SIG-M5 treated with dmso at 0.1 percent for 504 hours (cell line): ENCODE results near the gene UBE2L6.
A peak's percentile ranks its signal among the peaks of the same experiment; 100 is the strongest.

Experiments
- DNase-seq: peaks from one replicate; lab custom pipeline; 2025; ENCODE audit not compliant: unreplicated experiment; lab: John Stamatoyannopoulos, UW

The UBE2L6 gene

DNA sequence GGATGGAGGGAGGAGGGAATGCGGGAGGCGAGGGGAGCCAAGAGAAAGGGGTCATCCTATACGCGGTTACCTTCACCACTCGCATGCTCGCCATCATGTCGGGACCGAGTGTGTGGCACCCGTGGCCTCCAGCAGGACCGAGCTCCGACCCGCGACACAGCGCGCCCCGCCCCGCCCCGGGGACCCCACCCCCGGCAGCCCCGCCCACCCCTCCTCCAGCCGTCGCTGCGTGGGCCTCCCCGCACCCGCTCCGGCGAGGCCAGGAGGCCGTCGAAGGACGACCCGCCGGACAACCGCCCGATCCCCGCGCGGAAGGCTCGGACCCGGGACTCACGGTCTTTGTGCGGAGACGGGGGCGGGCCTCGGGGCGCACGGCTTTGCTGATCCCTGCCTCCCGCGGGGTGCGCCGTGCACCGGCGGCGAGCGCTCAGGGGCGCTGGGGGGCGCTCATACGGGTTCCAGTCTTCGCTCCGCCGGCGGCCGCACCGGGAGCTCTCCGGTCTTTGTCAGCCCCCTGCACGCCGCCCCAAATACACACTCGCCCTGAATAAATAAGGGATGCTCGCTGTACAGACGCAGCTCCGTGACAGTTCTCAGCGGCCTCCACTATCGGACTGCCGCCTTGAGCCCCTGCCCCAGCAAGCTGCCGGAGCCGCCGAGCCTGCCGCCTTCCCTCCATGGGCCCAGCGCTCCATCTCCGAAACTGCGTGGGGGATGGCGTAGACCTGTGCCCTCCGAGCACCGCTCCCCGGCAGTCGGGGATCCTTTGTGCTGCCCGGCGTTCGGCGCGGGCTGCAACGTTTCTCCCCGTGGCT lies at the start of gene UBE2L6:
Gene UBE2L6, minus strand, starts transcription at position 158 of the 815 bp plus-strand sequence. Its CDS starts 61 bp downstream, at position 97.
- DNase-seq, result peak; percentile 42

DNA sequence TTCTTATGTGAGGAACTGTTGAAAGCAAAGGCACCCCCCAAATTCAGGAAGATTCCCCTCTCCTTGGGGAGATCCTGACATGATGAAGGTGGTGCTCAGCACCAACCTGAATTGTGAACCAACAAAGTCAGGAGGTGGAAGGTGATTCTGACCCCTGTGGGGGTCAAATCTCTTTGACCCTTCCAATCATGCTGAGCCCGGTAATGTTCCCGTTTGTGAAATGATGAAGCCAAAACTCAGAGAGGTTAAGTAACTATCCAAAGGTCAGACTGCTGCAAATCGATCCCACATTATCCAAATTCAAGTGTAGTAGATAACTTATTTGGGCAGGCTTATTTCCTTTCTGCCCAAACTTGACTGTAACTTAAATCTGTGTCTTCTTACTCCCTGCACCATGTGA lies 49.1 kb upstream of the UBE2L6 start:
- DNase-seq, result no peak

DNA sequence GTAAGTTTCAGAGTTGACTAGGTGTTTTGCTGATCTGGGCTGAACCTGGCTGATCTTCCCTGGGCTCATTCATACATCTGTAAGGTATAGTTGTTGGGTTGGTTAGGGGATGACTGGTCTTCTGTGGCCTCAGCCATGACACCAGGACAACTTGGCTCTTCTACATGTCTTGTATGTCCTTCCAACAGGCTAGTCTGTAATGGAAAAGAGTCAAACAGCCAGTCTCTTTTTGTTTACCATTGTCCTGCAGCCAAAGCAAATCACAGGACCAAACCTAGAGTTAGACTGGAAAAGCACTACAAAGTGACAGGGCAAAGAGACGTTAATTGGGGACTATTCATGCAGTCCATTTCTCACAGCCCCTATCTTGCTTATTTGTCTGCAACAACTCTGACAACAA lies 47.8 kb upstream of the UBE2L6 start:
- DNase-seq, result no peak

DNA sequence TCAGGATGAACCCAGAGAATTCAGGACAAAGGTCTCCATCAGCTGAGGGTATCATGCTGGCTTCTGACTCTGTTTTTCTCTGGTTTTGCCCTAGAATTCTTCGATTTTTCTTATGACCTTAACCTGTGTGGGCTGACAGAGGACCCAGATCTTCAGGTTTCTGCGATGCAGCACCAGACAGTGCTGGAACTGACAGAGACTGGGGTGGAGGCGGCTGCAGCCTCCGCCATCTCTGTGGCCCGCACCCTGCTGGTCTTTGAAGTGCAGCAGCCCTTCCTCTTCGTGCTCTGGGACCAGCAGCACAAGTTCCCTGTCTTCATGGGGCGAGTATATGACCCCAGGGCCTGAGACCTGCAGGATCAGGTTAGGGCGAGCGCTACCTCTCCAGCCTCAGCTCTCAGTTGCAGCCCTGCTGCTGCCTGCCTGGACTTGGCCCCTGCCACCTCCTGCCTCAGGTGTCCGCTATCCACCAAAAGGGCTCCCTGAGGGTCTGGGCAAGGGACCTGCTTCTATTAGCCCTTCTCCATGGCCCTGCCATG lies 46.8 kb upstream of the UBE2L6 start:
- DNase-seq, result no peak

DNA sequence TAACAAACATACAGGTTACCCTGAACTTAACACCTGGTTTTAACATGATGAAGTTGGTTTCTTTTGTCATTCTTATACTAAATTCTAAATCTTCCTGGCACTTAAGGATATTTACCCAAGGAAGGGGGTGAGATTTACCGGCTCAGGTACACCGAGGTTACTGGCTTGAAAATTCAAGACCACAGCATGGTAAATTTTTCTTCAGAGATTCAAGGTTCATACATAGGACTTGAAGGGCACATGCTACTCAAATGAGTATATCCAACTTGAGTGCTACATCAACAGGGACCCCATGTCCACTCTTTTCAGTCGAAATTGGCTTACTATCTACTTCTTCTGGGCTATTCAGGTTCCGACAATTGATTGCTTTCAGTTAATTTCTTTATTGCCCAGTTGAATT lies 42.7 kb upstream of the UBE2L6 start:
- no peak for DNase-seq

DNA sequence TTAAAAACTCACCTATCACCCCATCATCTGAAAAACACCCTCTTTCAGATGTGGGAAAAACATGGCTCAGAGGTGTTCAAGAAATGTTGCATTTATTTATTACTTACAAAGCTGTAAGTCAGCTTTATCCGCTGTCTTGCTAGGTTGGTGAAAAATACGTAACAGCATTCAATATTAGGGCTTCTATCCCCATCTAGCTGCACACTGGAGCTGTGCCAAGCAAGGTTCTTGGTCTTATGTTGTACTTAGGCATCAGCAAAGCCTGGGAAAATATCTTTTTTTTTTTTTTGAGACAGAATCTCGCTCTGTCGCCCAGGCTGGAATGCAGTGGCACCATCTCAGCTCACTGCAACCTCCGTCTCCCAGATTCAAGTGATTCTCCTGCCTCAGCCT lies 37.6 kb upstream of the UBE2L6 start:
- DNase-seq, result no peak

DNA sequence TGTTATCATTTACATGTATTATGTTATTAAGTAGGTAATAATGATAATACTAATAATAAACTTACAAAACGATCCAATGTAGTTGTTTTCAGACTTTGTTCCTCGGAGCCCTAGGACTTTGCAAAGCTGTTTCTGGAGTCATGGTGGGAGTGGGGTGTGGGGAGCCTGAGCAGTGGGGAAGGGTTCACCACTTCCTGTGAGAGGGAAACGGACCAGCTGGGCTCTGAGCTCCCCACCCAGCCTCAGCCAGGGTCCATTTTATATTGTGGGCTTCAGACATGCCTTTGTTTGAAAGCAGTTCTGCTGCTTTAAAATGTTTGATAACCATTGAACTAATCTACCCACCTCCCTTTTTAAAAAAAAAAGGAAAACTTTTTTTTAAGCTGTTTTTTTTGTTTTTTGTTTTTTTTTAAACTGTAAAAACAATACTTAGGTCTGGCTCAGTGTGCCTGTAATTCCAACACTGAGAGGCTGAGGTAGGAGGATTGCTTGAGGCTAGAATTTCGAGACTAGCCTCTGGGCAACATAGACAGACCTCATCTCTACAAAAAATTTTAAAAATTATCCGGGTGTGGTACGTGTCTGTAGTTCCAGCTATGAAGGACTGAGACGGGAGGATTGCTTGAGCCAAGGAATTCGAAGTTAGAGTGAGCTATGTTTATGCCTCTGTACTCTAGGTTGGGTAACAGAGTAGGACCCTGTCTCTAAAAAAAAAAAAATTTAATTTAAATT lies 37.0 kb upstream of the UBE2L6 start:
- no peak for DNase-seq

DNA sequence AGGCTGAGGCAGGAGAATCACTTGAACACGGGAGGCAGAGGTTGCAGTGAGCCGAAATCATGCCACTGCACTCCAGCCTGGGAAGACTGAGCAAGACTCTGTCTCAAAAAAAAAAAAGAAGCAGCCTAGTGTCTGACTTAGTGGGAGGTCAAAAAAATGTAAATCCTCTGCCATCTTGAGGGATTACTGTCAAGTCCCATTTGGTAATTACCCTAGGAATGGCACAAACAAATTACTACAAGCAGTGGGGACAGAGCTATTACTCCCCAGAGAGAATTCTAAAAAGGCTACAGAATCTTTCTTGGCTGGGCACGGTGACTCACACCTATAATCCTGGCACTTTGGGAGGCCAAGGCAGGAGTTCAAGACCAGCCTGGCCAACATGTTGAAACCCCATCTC lies 33.8 kb upstream of the UBE2L6 start:
- DNase-seq, result no peak

DNA sequence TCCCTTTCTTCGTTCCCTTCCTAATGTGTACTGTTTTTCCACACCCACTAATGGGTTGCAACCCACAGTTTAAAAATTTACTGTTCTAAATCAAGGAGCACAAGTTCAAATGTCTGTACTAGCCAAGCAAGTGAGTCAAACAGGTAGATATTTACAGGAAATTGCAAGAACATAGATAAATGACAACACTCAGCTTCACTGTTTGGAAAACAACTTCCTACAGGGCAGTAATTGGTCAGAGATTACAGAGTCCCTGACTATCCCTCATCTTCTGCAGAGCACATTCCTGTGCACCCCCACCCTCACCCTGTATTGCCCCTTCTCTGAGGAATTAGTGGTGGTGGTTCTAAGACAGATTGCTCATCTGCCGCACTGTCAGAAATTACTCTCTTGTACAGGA lies 31.9 kb upstream of the UBE2L6 start:
- no peak for DNase-seq

DNA sequence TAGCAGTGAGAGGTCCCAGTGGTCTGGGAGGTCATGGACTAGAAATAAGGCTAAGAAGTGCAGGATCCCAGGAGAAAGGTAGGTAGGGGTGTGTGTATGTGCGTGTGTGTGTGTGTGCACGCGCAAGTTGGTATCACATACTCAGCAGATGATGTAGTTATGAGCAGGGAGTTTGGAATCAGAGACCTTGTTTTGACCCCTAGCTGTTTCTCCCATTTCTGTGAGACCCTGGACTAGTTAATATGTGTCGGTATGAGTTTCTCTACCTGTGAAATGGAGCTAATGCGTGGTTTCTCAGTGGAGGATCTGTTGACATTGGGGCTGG lies 31.3 kb upstream of the UBE2L6 start:
- DNase-seq, result no peak

DNA sequence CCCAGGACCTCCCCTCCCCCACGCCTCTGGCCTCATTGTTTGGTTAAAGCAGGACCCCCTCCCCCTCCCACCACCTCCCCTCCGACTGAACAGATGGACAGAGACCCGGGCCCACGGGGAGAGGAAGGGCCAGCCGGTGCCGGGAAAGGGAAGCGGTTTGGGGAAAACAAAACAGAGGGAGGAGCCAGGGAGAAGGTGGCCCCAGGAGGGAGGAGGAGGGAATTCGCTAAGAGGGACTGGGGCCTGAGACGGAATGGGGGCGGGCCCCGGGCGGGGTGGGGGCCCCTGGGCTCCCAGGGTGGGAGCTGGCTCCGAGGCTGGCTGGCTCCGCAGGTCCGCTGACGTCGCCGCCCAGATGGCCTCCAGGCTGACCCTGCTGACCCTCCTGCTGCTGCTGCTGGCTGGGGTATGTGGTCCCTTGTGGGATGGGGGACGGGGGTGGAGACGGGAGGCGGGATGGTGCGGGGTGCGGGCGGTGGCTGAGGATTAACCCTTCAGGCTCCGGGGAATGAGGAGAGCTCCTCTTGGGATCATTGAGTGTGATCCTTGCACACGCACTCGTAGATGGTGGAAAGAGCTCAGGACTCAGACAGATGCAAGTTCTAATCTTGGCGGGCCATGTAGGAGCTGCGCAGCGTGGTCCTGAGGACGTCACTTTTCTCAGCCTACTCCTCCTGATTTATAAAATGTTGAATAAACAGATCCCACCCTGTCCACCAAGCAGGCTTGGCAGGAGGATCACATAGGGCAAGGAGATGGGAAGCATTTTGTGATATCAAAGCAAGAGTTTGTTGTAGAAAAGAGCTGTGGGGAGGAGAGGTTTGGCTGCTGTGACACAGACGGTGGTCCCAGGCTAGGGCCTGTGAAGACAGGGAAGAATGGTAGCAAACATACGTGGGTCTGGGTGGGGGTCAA lies 30.7 kb upstream of the UBE2L6 start:
- no peak for DNase-seq

DNA sequence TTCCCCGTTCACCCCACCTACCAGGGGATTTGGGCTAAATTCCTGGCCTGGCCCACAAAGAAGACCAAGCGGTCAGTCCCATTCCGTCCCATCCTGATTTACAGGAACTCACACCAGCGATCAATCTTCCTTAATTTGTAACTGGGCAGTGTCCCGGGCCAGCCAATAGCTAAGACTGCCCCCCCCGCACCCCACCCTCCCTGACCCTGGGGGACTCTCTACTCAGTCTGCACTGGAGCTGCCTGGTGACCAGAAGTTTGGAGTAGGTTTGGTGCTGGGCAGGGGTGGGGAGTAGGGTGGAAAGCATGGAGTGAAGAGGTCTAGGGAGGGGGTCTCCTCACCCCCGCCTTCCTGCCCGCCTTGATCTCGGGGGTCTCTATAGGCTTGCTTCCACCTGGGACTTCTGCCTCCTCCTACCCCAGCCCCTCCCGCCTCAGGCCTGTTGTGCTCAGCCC lies 30.0 kb upstream of the UBE2L6 start, which contains the start of gene SERPING1:
Gene SERPING1, plus strand, starts transcription at position 225 of the 455 bp plus-strand sequence. CDS start 586 bp downstream, outside the sequence.
- no peak for DNase-seq

DNA sequence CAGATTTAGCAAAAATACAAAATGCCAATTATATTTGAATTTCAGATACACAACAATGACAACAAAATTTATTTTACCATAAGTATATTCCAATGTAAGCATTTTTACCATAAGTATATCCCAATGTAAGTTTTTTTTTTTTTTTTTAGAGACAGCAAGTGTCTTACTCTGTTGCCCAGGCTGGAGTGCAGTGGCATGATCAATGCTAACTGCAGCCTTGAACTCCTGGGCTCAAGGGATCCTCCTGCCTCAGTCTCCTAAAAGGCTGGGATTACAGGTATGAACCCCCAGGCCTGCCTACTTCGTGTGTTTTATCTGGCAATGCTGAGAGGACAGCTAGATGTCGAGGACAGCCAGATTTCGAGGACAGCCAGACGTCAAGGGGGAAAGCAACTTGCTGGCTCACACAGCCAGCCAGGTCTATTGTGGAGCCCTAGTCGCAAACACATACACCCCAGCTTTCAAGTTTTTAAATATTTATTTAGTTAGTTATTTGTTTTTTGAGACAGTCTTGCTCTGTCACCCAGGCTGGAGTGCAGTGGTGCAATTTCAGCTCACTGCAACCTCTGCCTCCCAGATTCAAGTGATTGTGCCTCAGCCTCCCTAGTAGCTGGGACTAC lies 28.9 kb upstream of the UBE2L6 start:
- DNase-seq, result no peak

DNA sequence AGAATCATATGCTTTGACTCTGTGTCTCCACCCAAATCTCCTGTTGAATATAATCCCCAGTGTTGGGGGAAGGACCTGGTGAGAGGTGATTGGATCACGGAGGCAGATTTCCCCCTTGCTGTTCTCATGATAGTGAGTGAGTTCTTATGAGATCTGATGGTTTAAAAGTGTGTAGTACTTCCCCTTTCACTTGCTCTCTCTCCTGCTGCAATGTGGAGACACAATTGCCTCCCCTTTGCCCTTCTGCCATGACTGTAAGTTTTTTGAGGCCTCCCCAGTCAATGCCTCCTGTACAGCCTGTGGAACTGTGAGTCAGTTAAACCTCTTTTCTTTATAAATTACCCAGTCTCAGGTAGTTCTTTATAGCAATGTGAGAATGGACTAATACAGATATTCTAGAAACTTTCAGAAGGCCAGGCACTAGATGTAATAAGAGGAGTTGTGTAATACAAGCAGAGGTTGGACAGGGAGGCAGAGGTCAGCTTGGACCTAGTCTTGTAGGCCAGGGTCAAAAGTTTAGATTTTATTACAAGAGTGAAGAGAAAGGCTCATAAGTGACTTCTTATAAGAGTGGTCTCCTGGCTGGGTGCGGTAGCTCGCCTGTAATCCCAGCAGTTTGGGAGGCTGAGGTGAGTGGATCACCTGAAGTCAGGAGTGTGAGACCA lies 20.7 kb upstream of the UBE2L6 start:
- DNase-seq, result peak; percentile 57

DNA sequence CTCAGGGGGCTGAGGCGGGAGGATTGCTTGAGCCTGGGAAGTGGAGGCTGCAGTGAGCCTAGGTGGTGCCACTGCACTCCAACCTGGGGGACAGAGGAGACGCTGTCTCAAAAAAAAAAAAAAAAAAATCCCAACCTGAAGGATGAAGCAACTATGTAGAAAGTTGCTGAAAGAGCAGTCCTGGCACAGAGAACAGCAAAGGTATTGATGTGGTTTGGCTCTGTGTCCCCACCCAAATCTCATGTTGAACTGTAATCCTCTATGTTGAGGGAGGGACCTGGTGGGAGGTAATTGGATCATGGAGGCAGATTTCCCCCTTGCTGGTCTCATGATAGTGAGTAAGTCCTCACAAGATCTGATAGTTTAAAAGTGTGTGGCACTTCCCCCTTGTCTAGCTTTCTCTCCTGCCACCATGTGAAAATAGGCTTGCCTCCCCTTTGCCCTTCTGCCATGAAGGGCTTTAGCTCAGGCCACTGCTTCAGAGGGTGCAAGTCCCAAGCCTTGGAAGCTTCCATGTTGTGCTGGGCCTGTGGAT lies 19.3 kb upstream of the UBE2L6 start:
- no peak for DNase-seq

DNA sequence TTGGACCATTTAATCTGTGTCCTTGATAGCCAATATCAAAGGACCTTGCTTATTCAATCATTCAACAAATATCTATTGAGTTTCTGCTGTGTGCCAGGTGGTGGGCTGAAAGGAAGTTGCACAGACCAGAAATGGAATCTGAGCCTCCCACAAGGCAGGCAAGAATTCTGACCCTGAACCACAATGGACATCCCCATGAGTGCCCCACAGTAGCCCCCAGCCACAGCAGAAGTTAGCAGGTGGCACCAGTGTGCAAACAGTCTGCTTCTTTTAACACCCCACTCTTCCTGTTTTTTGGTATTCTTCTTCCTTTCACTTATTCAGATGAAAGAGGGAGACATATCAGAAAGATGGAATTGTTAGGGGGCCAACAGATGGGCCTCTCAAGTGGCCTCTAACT lies 17.8 kb upstream of the UBE2L6 start:
- DNase-seq, result no peak

DNA sequence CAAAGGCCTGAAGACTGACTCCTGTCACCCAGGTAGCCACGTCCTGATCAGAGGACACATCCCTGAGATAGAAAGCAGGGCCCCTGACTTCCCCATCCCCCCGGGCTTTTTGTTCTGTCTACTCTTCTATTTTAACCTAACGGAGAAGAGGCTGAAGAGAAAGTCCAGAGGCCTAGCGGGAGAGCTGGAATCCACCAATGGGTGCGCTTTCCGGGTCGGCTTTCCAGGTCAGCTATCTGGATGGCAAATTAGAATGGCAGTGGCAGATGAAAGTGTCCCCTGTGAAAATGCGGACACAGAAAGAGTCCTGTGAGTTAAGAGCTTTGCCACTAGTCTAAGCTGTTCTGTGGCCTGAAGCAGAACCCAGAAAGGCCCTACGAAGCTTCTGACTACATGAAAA lies 16.9 kb upstream of the UBE2L6 start:
- DNase-seq, result no peak

DNA sequence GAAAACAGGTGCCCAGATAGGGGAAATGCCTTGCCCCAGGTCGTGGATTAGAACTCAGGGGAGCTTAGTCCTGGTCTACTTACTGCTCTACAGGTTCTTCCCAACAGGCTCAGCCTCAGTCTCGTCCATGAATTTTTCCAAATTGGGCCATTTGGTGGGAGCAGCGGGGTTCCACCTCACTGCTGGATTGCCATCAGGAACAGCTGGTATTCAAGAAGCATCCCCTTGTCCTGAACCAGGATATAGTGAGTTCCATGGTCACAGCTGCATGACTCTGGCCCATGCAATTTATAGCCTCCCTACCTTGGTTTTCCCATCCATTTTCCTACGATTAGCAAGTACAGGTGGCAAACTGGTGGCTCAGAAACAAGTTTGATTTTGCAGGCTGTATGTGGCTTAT lies 6.6 kb upstream of the UBE2L6 start:
- DNase-seq, result no peak

DNA sequence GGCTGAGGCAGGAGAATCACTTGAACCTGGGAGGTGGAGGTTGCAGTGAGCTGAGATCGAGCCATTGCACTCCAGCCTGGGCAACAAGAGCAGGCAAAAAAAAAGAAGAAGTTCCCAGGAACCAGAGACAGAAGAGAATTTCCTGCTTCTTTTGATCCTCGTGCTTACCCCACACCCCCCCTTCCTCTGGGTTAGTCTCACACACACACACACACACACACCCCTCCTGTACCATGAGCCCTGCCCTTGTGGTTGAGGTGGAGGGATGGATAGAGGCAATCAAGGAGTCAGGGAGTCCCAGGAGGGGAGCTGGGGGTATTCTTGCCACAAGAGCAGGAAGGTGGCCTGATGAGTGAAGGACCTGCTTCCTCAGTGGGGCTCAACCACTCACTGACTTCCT lies 4.1 kb upstream of the UBE2L6 start:
- DNase-seq, result peak; percentile 9

DNA sequence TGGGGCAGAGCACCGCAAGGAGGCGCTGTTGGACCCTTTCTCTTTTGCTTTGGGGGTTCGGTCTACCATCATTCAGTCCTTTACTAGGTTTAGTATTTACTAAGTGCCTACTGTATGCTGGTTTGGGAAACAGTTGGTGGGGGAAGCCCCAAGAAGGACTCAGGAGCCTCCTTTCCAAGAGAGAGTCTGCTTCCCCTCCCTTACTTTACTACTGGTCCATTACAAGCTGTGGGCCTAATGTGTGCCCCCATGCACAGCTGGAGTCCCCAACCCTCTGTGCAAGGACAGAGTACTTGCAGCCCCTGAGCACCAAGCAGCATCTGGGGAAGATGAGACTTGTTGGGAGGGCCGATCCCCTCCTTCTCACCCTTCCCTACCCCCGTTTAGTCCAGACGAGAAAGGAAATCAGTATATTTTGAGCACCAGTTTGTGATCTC lies 876 bp upstream of the UBE2L6 start:
- DNase-seq, result peak; percentile 51
